ENCODE data around the gene GLRA2.

The GLRA2 gene

DNA sequence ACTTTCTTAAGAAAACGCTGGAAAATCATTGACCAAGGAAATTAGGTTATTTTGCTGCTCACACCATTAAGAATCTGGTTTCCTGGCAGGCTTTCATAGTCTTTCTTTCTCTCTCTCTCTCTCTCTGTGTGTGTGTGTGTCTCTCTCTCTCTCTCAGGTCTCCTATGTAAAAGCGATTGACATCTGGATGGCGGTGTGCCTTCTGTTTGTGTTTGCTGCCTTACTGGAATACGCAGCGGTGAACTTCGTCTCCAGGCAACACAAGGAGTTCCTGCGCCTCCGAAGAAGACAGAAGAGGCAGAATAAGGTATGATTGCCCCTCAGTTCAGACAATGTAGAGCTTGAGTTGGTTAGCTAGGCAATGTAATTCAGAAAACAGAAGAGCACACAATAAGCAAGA, 161.2 kb downstream of the GLRA2 start:
- no peak for TF ChIP-seq TCF12 (IDR thresholded peaks at IDR 0.05; ENCODE audit: low read depth)
- TF ChIP-seq FOXM1 (IDR thresholded peaks at IDR 0.05; ENCODE audit: borderline replicate concordance, low read depth) = no peak
- TF ChIP-seq EGR1 (IDR thresholded peaks at IDR 0.05) = no peak
- no peak for TF ChIP-seq TAF1 (IDR thresholded peaks at IDR 0.05; ENCODE audit: low read depth)
- TF ChIP-seq CEBPB (IDR thresholded peaks at IDR 0.05) = no peak
- no peak for TF ChIP-seq NFIC (IDR thresholded peaks at IDR 0.05)
- TF ChIP-seq ZBTB7A (IDR thresholded peaks at IDR 0.05; ENCODE audit: low read depth) = no peak
- TF ChIP-seq TEAD4 (IDR thresholded peaks at IDR 0.05) = no peak
- no peak for TF ChIP-seq CREB1 (IDR thresholded peaks at IDR 0.05; ENCODE audit: low read depth)
- TF ChIP-seq, protein P1, sequence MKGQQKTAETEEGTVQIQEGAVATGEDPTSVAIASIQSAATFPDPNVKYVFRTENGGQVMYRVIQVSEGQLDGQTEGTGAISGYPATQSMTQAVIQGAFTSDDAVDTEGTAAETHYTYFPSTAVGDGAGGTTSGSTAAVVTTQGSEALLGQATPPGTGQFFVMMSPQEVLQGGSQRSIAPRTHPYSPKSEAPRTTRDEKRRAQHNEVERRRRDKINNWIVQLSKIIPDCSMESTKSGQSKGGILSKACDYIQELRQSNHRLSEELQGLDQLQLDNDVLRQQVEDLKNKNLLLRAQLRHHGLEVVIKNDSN (IDR thresholded peaks at IDR 0.05) = no peak

- no peak for TF ChIP-seq ZBTB7A (IDR thresholded peaks at IDR 0.05; ENCODE audit: low read depth)
Measured at GRCh38 chrX:14694611-14695010, 165.3 kb downstream of the GLRA2 start.

- peak; percentile 69 for TF ChIP-seq RAD21 (IDR thresholded peaks at IDR 0.05; ENCODE audit: low read depth)
- no peak for TF ChIP-seq FOXM1 (IDR thresholded peaks at IDR 0.05; ENCODE audit: borderline replicate concordance, low read depth)
- no peak for TF ChIP-seq TAF1 (IDR thresholded peaks at IDR 0.05; ENCODE audit: low read depth)
Measured at GRCh38 chrX:14697451-14697850, 168.1 kb downstream of the GLRA2 start.

DNA sequence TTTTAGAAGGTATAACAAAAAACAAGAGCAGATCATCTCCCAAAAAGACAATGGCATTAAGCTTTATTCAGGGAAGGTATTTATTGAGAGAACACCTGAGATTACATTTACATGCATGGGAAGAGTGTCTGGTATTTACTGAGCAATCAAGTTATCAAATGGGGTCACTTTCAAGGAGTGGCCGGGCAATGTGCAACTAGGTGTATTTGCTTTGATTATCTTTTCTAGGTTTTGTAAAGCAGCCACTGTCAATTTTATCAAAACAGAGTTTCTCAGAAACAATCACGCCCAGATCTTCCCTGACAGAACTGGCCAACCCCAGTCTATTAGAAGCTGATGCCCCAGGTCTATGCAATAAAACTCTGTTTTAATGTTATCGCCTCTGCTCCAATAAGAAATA, 169.5 kb downstream of the GLRA2 start:
- TF ChIP-seq CEBPB (IDR thresholded peaks at IDR 0.05) (no peak), YY1 (IDR thresholded peaks at IDR 0.05; ENCODE audit: low read depth) (no peak), TEAD4 (IDR thresholded peaks at IDR 0.05) (no peak), RAD21 (IDR thresholded peaks at IDR 0.05; ENCODE audit: low read depth) (no peak)

GRCh38 chrX:14700982-14701381, 171.6 kb downstream of the GLRA2 start:
- no peak for TF ChIP-seq TAF1 (IDR thresholded peaks at IDR 0.05; ENCODE audit: low read depth)
- TF ChIP-seq YY1 (IDR thresholded peaks at IDR 0.05; ENCODE audit: low read depth) = no peak
- TF ChIP-seq EGR1 (IDR thresholded peaks at IDR 0.05) = no peak
- no peak for TF ChIP-seq CREB1 (IDR thresholded peaks at IDR 0.05; ENCODE audit: low read depth)
- no peak for TF ChIP-seq ZBTB7A (IDR thresholded peaks at IDR 0.05; ENCODE audit: low read depth)
- TF ChIP-seq, protein P1 (IDR thresholded peaks at IDR 0.05) = no peak
- TF ChIP-seq, protein P2, sequence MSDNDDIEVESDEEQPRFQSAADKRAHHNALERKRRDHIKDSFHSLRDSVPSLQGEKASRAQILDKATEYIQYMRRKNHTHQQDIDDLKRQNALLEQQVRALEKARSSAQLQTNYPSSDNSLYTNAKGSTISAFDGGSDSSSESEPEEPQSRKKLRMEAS (IDR thresholded peaks at IDR 0.05) = no peak
- TF ChIP-seq CEBPB (IDR thresholded peaks at IDR 0.05) = no peak
- TF ChIP-seq NFIC (IDR thresholded peaks at IDR 0.05) = no peak
- no peak for TF ChIP-seq TEAD4 (IDR thresholded peaks at IDR 0.05)
- no peak for TF ChIP-seq FOXM1 (IDR thresholded peaks at IDR 0.05; ENCODE audit: borderline replicate concordance, low read depth)
- no peak for TF ChIP-seq RAD21 (IDR thresholded peaks at IDR 0.05; ENCODE audit: low read depth)
- TF ChIP-seq, protein P3, sequence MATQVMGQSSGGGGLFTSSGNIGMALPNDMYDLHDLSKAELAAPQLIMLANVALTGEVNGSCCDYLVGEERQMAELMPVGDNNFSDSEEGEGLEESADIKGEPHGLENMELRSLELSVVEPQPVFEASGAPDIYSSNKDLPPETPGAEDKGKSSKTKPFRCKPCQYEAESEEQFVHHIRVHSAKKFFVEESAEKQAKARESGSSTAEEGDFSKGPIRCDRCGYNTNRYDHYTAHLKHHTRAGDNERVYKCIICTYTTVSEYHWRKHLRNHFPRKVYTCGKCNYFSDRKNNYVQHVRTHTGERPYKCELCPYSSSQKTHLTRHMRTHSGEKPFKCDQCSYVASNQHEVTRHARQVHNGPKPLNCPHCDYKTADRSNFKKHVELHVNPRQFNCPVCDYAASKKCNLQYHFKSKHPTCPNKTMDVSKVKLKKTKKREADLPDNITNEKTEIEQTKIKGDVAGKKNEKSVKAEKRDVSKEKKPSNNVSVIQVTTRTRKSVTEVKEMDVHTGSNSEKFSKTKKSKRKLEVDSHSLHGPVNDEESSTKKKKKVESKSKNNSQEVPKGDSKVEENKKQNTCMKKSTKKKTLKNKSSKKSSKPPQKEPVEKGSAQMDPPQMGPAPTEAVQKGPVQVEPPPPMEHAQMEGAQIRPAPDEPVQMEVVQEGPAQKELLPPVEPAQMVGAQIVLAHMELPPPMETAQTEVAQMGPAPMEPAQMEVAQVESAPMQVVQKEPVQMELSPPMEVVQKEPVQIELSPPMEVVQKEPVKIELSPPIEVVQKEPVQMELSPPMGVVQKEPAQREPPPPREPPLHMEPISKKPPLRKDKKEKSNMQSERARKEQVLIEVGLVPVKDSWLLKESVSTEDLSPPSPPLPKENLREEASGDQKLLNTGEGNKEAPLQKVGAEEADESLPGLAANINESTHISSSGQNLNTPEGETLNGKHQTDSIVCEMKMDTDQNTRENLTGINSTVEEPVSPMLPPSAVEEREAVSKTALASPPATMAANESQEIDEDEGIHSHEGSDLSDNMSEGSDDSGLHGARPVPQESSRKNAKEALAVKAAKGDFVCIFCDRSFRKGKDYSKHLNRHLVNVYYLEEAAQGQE (IDR thresholded peaks at IDR 0.05; ENCODE audit: low read depth) = no peak
- TF ChIP-seq TCF12 (IDR thresholded peaks at IDR 0.05; ENCODE audit: low read depth) = no peak
- no peak for TF ChIP-seq EP300 (IDR thresholded peaks at IDR 0.05; ENCODE audit: borderline replicate concordance)

- TF ChIP-seq YY1 (IDR thresholded peaks at IDR 0.05; ENCODE audit: low read depth) (no peak), CREB1 (IDR thresholded peaks at IDR 0.05; ENCODE audit: low read depth) (no peak), CEBPB (IDR thresholded peaks at IDR 0.05) (no peak), EGR1 (IDR thresholded peaks at IDR 0.05) (no peak), EP300 (IDR thresholded peaks at IDR 0.05; ENCODE audit: borderline replicate concordance) (no peak), TEAD4 (IDR thresholded peaks at IDR 0.05) (no peak), ZBTB7A (IDR thresholded peaks at IDR 0.05; ENCODE audit: low read depth) (no peak)
Measured at GRCh38 chrX:14702145-14702544, 172.8 kb downstream of the GLRA2 start.

DNA sequence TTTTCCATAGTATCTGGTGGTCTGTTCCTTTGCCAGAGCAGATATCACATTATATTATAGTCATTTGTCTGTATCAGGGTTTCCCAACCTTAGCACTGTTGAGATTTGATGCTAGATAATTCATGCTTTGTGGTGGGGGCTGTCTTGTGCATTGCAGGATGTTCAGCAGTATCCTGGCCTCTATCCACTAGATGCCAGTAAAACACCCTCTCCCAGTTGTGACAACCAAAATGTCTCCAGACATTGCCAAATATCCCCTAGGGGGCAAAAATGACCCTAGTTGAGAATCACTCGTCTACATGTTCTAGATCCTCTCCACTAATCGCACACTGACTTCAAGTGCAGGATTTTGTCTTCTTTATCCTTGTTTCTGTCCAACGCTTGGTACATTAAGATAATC, 182.8 kb downstream of the GLRA2 start:
- TF ChIP-seq EGR1 (IDR thresholded peaks at IDR 0.05) (no peak), ZBTB7A (IDR thresholded peaks at IDR 0.05; ENCODE audit: low read depth) (no peak), FOXM1 (IDR thresholded peaks at IDR 0.05; ENCODE audit: borderline replicate concordance, low read depth) (no peak), CEBPB (IDR thresholded peaks at IDR 0.05) (no peak)
- TF ChIP-seq, protein P3 (IDR thresholded peaks at IDR 0.05; ENCODE audit: low read depth) = no peak

All from Ishikawa (cell line).